Measurements from ENCODE around the gene ABCG1. TPM values are rescaled to one million over a fixed set of nuclear protein-coding genes. Genes with fewer than 3 reads are reported as not detected.

Gene ABCG1
- total and polyA plus RNA-seq, 2 experiments from 2014 or later: 8.4 to 10.7 TPM

- no peaks in the 10 kb centered on the region for H4K20me1 ChIP-seq (ENCODE audit: insufficient read depth, poor library complexity, severe bottlenecking)
- H3K4me2 ChIP-seq: no peak overlapping the region
- 85% methylated on average over 11 of the region's 11 CpGs for WGBS (ENCODE audit: low lambda C conversion rate, missing lambda C conversion rate)
Observed at GRCh38 chr21:42247716-42248115, 28.8 kb downstream of the ABCG1 start.

GRCh38 chr21:42248241-42248640, 29.3 kb downstream of the ABCG1 start:
- WGBS (ENCODE audit: low lambda C conversion rate, missing lambda C conversion rate): 81% methylated on average over 8 of the region's 8 CpGs
- peaks cover 4% of the 10 kb centered on the region for H3K4me1 ChIP-seq (ENCODE audit: insufficient read depth)
- no peak overlapping the region for H3K27ac ChIP-seq
- H3K9me2 ChIP-seq (replicated peaks; ENCODE audit: insufficient read depth): no peaks in the 10 kb centered on the region
- H3K79me2 ChIP-seq: no peaks in the 10 kb centered on the region
- H2AFZ ChIP-seq: no peak overlapping the region
- H3K4me3 ChIP-seq: no peak overlapping the region
- H3K27me3 ChIP-seq: no peaks in the 10 kb centered on the region
- TF ChIP-seq EZH2 (IDR thresholded peaks at IDR 0.05; ENCODE audit: borderline replicate concordance): no peak
- no peak for TF ChIP-seq EZH2phosphoT487 (IDR thresholded peaks at IDR 0.05; ENCODE audit: low read depth, severe bottlenecking, unreplicated experiment)
- TF ChIP-seq CTCF (IDR thresholded peaks at IDR 0.05; ENCODE audit: poor library complexity): no peak
- no peaks in the 10 kb centered on the region for H3K36me3 ChIP-seq (replicated peaks; ENCODE audit: insufficient read depth, low read depth)
- H3K4me2 ChIP-seq: no peak overlapping the region
- no peaks in the 10 kb centered on the region for H4K20me1 ChIP-seq (ENCODE audit: insufficient read depth, poor library complexity, severe bottlenecking)
- no peaks in the 10 kb centered on the region for H3K9me3 ChIP-seq (ENCODE audit: low read depth)
- DNase-seq (ENCODE audit: low spot score): no peak

More at GRCh38 chr21:42247716-42248115, 28.8 kb downstream of the ABCG1 start:
- Histone ChIP-seq H3K9me3 (ENCODE audit: low read depth) (no peaks in the 10 kb centered on the region), H3K4me1 (ENCODE audit: insufficient read depth) (peaks cover 4% of the 10 kb centered on the region), H3K4me3 (no peak overlapping the region), H3K27ac (no peak overlapping the region), H3K79me2 (no peaks in the 10 kb centered on the region), H3K27me3 (no peaks in the 10 kb centered on the region), H2AFZ (no peak overlapping the region), H3K36me3 (replicated peaks; ENCODE audit: insufficient read depth, low read depth) (no peaks in the 10 kb centered on the region), H3K9me2 (replicated peaks; ENCODE audit: insufficient read depth) (no peaks in the 10 kb centered on the region)
- TF ChIP-seq CTCF (IDR thresholded peaks at IDR 0.05; ENCODE audit: poor library complexity): no peak
- TF ChIP-seq EZH2phosphoT487 (IDR thresholded peaks at IDR 0.05; ENCODE audit: low read depth, severe bottlenecking, unreplicated experiment): no peak
- no peak for TF ChIP-seq EZH2 (IDR thresholded peaks at IDR 0.05; ENCODE audit: borderline replicate concordance)
- DNase-seq (ENCODE audit: low spot score): no peak

- peaks cover 4% of the 10 kb centered on the region for H3K4me1 ChIP-seq (ENCODE audit: insufficient read depth)
- DNase-seq (ENCODE audit: low spot score): no peak
- H3K27ac ChIP-seq: no peak overlapping the region
- H3K9me2 ChIP-seq (replicated peaks; ENCODE audit: insufficient read depth): no peaks in the 10 kb centered on the region
- WGBS (ENCODE audit: low lambda C conversion rate, missing lambda C conversion rate): 94% methylated on average over 12 of the region's 12 CpGs
- H3K9me3 ChIP-seq (ENCODE audit: low read depth): no peaks in the 10 kb centered on the region
- H3K79me2 ChIP-seq: no peaks in the 10 kb centered on the region
- no peak for TF ChIP-seq EZH2 (IDR thresholded peaks at IDR 0.05; ENCODE audit: borderline replicate concordance)
- no peak for TF ChIP-seq CTCF (IDR thresholded peaks at IDR 0.05; ENCODE audit: poor library complexity)
- TF ChIP-seq EZH2phosphoT487 (IDR thresholded peaks at IDR 0.05; ENCODE audit: low read depth, severe bottlenecking, unreplicated experiment): no peak
- no peak overlapping the region for H2AFZ ChIP-seq
- no peak overlapping the region for H3K4me3 ChIP-seq
- no peaks in the 10 kb centered on the region for H4K20me1 ChIP-seq (ENCODE audit: insufficient read depth, poor library complexity, severe bottlenecking)
- H3K27me3 ChIP-seq: no peaks in the 10 kb centered on the region
- no peaks in the 10 kb centered on the region for H3K36me3 ChIP-seq (replicated peaks; ENCODE audit: insufficient read depth, low read depth)
- H3K4me2 ChIP-seq: no peak overlapping the region
Observed at GRCh38 chr21:42248783-42249597, 30.1 kb downstream of the ABCG1 start.
